Neuronal stem cell (in vitro differentiated cells): Measurements from ENCODE around the gene DYRK3.

Experiments used
- DNase-seq: peaks from one replicate; pipeline ENCODE4 v3.0.0-alpha.2; 2013; ENCODE audit warnings: low spot score
- H2AFZ ChIP-seq: one replicate; pipeline ENCODE4 v1.6.1; 2013; ENCODE audit warnings: mild to moderate bottlenecking, low read length, inconsistent platforms
- H2AK5ac ChIP-seq: 2 replicates; pipeline ENCODE4 v1.6.1; 2013; ENCODE audit warnings: low read depth, mild to moderate bottlenecking, inconsistent platforms, low read length, moderate library complexity, mixed read lengths
- H2BK120ac ChIP-seq: 2 replicates; pipeline ENCODE4 v1.6.1; 2013; ENCODE audit warnings: low read depth, mild to moderate bottlenecking, inconsistent platforms, low read length, moderate library complexity, mixed read lengths
- H2BK12ac ChIP-seq: one replicate; pipeline ENCODE4 v1.6.1; 2013; ENCODE audit warnings: low read length, inconsistent platforms
- H2BK15ac ChIP-seq: 2 replicates; pipeline ENCODE4 v1.6.1; 2013; ENCODE audit warnings: mild to moderate bottlenecking, low read length, inconsistent platforms, mixed read lengths
- H2BK5ac ChIP-seq: one replicate; pipeline ENCODE4 v1.6.1; 2013; ENCODE audit warnings: inconsistent platforms, mild to moderate bottlenecking, low read length, moderate library complexity
- H3K14ac ChIP-seq: one replicate; pipeline ENCODE4 v1.6.1; 2013; ENCODE audit warnings: low read length, inconsistent platforms
- H3K18ac ChIP-seq: 2 replicates; pipeline ENCODE4 v1.6.1; 2013; ENCODE audit warnings: low read length, inconsistent platforms
- H3K23ac ChIP-seq: 2 replicates; pipeline ENCODE4 v1.6.1; 2013; ENCODE audit warnings: low read depth, mild to moderate bottlenecking, mixed read lengths, low read length, inconsistent platforms; ENCODE audit not compliant: poor library complexity
- H3K27ac ChIP-seq: replicated peaks from 3 replicates; pipeline ENCODE4 v1.5.1; 2013; ENCODE audit warnings: low read length, inconsistent platforms
- H3K27me3 ChIP-seq, 3 experiments: 2 replicates each; pipeline ENCODE4 v1.6.1; 2013; ENCODE audit warnings: low read length in 3 of 3, mild to moderate bottlenecking in 2 of 3, inconsistent platforms in 1 of 3, low read depth in 1 of 3, mixed read lengths in 1 of 3, moderate library complexity in 1 of 3; ENCODE audit not compliant: control insufficient read depth in 3 of 3, insufficient read depth in 3 of 3
- H3K36me3 ChIP-seq, 2 donors: replicated peaks in 1 of 2; 2 replicates each; pipeline ENCODE4 v1.6.1; 2013; ENCODE audit warnings: low read length in 2 of 2; ENCODE audit not compliant: control insufficient read depth in 2 of 2, insufficient read depth in 2 of 2
- H3K4ac ChIP-seq: 2 replicates; pipeline ENCODE4 v1.6.1; 2013; ENCODE audit warnings: inconsistent platforms, mild to moderate bottlenecking, low read length, moderate library complexity
- H3K4me1 ChIP-seq, 2 donors: 1 replicate in 1 of 2; 2 replicates in 1 of 2; pipeline ENCODE4 v1.6.1; 2013; ENCODE audit warnings: low read length in 2 of 2, low read depth in 1 of 2; ENCODE audit not compliant: control insufficient read depth in 2 of 2, insufficient read depth in 1 of 2
- H3K4me2 ChIP-seq: one replicate; pipeline ENCODE4 v1.6.1; 2013; ENCODE audit warnings: mild to moderate bottlenecking, low read length, inconsistent platforms; ENCODE audit not compliant: insufficient read depth, poor library complexity, severe bottlenecking
- H3K4me3 ChIP-seq, 2 donors: 2 replicates each; pipeline ENCODE4 v1.5.1; 2013; ENCODE audit warnings: low read length in 2 of 2, mild to moderate bottlenecking in 2 of 2, inconsistent platforms in 1 of 2, moderate library complexity in 1 of 2
- H3K79me1 ChIP-seq: one replicate; pipeline ENCODE4 v1.6.1; 2013; ENCODE audit warnings: low read depth, mild to moderate bottlenecking, inconsistent platforms, low read length, moderate library complexity
- H3K9ac ChIP-seq: one replicate; pipeline ENCODE4 v1.6.1; 2013; ENCODE audit warnings: mild to moderate bottlenecking, low read depth, low read length, inconsistent platforms; ENCODE audit not compliant: poor library complexity
- H3K9me3 ChIP-seq, 2 donors: replicated peaks in 1 of 2; 2 replicates each; pipeline versions ENCODE3 to v1.6.1; 2013; ENCODE audit warnings: low read length in 2 of 2, mild to moderate bottlenecking in 2 of 2, inconsistent platforms in 1 of 2, low read depth in 1 of 2, mixed read lengths in 1 of 2, moderate library complexity in 1 of 2; ENCODE audit not compliant: control insufficient read depth in 2 of 2, insufficient read depth in 1 of 2
- H4K8ac ChIP-seq: one replicate; pipeline ENCODE4 v1.6.1; 2013; ENCODE audit warnings: low read depth, mild to moderate bottlenecking, inconsistent platforms, low read length, moderate library complexity
- H4K91ac ChIP-seq: one replicate; pipeline ENCODE4 v1.6.1; 2013; ENCODE audit warnings: low read length, low read depth, mild to moderate bottlenecking, inconsistent platforms; ENCODE audit not compliant: poor library complexity
- WGBS, 2 donors: extraction: QIAGEN DNeasy Blood & Tissue Kit; methylation state at CpG; one replicate each; pipeline ENCODE4 v1.1.7; 2013; ENCODE audit warnings: missing lambda C conversion rate in 2 of 2, mixed read lengths in 1 of 2; ENCODE audit not compliant: insufficient read length in 2 of 2, insufficient replicate concordance in 1 of 2; ENCODE audit errors: extremely low coverage in 2 of 2; 5-methylcytosine and 5-hydroxymethylcytosine counted together

DYRK3 gene

DNA sequence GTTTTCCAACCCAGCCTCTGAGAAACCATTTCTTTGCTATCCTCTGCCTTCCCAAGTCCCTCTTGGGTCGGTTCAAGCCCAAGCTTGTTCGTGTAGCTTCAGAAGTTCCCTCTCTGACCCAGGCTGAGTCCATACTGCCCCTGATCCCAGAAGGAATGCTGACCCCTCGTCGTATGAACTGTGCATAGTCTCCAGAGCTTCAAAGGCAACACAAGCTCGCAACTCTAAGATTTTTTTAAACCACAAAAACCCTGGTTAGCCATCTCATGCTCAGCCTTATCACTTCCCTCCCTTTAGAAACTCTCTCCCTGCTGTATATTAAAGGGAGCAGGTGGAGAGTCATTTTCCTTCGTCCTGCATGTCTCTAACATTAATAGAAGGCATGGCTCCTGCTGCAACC is 46.8 kb upstream of the DYRK3 start:
- Histone ChIP-seq H3K79me1 (no peaks in the 10 kb centered on the region), H3K4ac (no peak overlapping the region), H3K9me3 (no peaks in the 10 kb centered on the region), H2AK5ac (no peak overlapping the region), H3K4me1 (peaks cover 8 to 12% of the 10 kb centered on the region in 2 donors), H3K9ac (no peak overlapping the region), H3K27me3 (no peaks in the 10 kb centered on the region), H3K14ac (no peak overlapping the region), H2BK5ac (no peak overlapping the region), H4K91ac (no peak overlapping the region), H4K8ac (no peak overlapping the region), H3K27ac (peak overlapping the region; percentile 12), H2BK15ac (no peak overlapping the region), H3K4me2 (no peak overlapping the region), H3K36me3 (peaks cover 6 to 47% of the 10 kb centered on the region in 2 donors), H2AFZ (no peak overlapping the region), H3K18ac (no peak overlapping the region), H2BK12ac (no peak overlapping the region), H2BK120ac (no peak overlapping the region), H3K23ac (no peak overlapping the region), H3K4me3 (no peak overlapping the region)
- no peak for DNase-seq
- WGBS, 2 donors = no CpG with 5 or more reads among the region's 6 CpGs

- Histone ChIP-seq H3K18ac (no peak overlapping the region), H3K9me3 (no peaks in the 10 kb centered on the region), H2AK5ac (no peak overlapping the region), H2BK120ac (no peak overlapping the region), H3K27ac (no peak overlapping the region), H4K8ac (no peak overlapping the region), H4K91ac (no peak overlapping the region), H3K4me2 (no peak overlapping the region), H3K79me1 (no peaks in the 10 kb centered on the region), H3K23ac (no peak overlapping the region), H2BK15ac (no peak overlapping the region), H3K4me3 (no peak overlapping the region), H3K4me1 (peaks cover 8 to 12% of the 10 kb centered on the region in 2 donors), H3K36me3 (peaks cover 8 to 54% of the 10 kb centered on the region in 2 donors), H3K9ac (no peak overlapping the region), H2AFZ (no peak overlapping the region), H2BK5ac (no peak overlapping the region), H2BK12ac (no peak overlapping the region), H3K27me3 (no peaks in the 10 kb centered on the region), H3K14ac (no peak overlapping the region), H3K4ac (no peak overlapping the region)
- no CpG with 5 or more reads among the region's 7 CpGs for WGBS, 2 donors
- no peak for DNase-seq
Measured at GRCh38 chr1:206589206-206589605, 46.1 kb upstream of the DYRK3 start.

- H3K9me3 ChIP-seq = no peaks in the 10 kb centered on the region
- no peak overlapping the region for H3K23ac ChIP-seq
- no peak overlapping the region for H2AFZ ChIP-seq
- H3K18ac ChIP-seq = no peak overlapping the region
- H2AK5ac ChIP-seq = no peak overlapping the region
- no peak overlapping the region for H4K8ac ChIP-seq
- no peak overlapping the region for H3K9ac ChIP-seq
- H2BK120ac ChIP-seq = no peak overlapping the region
- no peak overlapping the region for H2BK5ac ChIP-seq
- no peak overlapping the region for H2BK12ac ChIP-seq
- WGBS, 2 donors = no CpG with 5 or more reads among the region's 8 CpGs
- no peaks in the 10 kb centered on the region for H3K79me1 ChIP-seq
- H3K36me3 ChIP-seq = peaks cover 8 to 64% of the 10 kb centered on the region in 2 donors
- no peak overlapping the region for H2BK15ac ChIP-seq
- DNase-seq = no peak
- no peak overlapping the region for H4K91ac ChIP-seq
- H3K4ac ChIP-seq = no peak overlapping the region
- no peak overlapping the region for H3K4me2 ChIP-seq
- H3K27me3 ChIP-seq = no peaks in the 10 kb centered on the region
- H3K4me1 ChIP-seq = peaks cover 8 to 12% of the 10 kb centered on the region in 2 donors
- no peak overlapping the region for H3K4me3 ChIP-seq
- no peak overlapping the region for H3K14ac ChIP-seq
- no peak overlapping the region for H3K27ac ChIP-seq
Measured at GRCh38 chr1:206590025-206590758, 45.1 kb upstream of the DYRK3 start.

DNA sequence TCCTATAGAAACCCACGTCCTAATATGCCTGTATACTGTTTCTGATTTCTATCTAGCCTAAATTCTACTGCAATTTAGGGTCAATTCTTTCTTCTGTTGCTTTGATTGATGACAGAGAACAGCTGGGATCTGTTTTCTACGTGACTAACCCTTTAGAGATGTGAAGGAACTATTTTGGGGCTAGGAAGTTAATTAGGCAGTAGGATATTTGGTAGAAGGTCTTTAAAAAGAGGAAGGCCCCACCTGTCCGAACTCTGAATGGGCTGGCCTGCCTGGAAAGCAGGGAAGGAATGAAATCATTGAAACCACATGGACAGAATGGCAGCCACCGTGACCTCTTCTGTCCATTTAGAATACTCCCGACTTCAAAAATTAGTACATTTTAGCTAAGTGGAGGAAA is 44.1 kb upstream of the DYRK3 start:
- H2BK12ac ChIP-seq = no peak overlapping the region
- no peaks in the 10 kb centered on the region for H3K27me3 ChIP-seq
- no peak overlapping the region for H3K4me2 ChIP-seq
- H3K14ac ChIP-seq = no peak overlapping the region
- no peaks in the 10 kb centered on the region for H3K9me3 ChIP-seq
- H3K4ac ChIP-seq = no peak overlapping the region
- H2AK5ac ChIP-seq = no peak overlapping the region
- H3K79me1 ChIP-seq = no peaks in the 10 kb centered on the region
- no peak overlapping the region for H2BK15ac ChIP-seq
- no peak overlapping the region for H2BK120ac ChIP-seq
- H4K91ac ChIP-seq = no peak overlapping the region
- DNase-seq = no peak
- H4K8ac ChIP-seq = no peak overlapping the region
- H3K9ac ChIP-seq = no peak overlapping the region
- H3K18ac ChIP-seq = no peak overlapping the region
- H3K36me3 ChIP-seq = peaks cover 8 to 74% of the 10 kb centered on the region in 2 donors
- H3K4me3 ChIP-seq = no peak overlapping the region
- H3K4me1 ChIP-seq = peaks cover 8 to 12% of the 10 kb centered on the region in 2 donors
- no peak overlapping the region for H2AFZ ChIP-seq
- no peak overlapping the region for H2BK5ac ChIP-seq
- WGBS, 2 donors = no CpG with 5 or more reads among the region's 5 CpGs
- peak overlapping the region; percentile 29 for H3K27ac ChIP-seq
- no peak overlapping the region for H3K23ac ChIP-seq
